Transverse colon (tissue), 3 donors: ENCODE results near the gene MAMDC2.

Experiments
- CTCF ChIP-seq, 5 experiments: fragments of 200-600 bp in 3 of 5; fragments of 450-650 bp in 2 of 5; sonication (generic) in 3 of 5; IDR thresholded peaks; 1 replicate in 2 of 5; 2 replicates in 3 of 5; pipeline ENCODE4 v1.5.1; 2016 to 2017; ENCODE audit warnings: antibody characterized with exemption in 5 of 5, inconsistent platforms in 3 of 5, mild to moderate bottlenecking in 2 of 5, moderate library complexity in 1 of 5
- POLR2A ChIP-seq: fragments of 450-650 bp; IDR thresholded peaks from one replicate; pipeline ENCODE4 v1.6.1; 2016; ENCODE audit warnings: antibody characterized with exemption, mild to moderate bottlenecking, moderate library complexity

- TF ChIP-seq POLR2A = no peak
- TF ChIP-seq CTCF (IDR thresholded peaks at IDR 0.05) = no peak
Measured at GRCh38 chr9:70147651-70148050, 104.0 kb downstream of the MAMDC2 start.
